GM19463 (cell line): Measurements from ENCODE around the gene TMEM218.

Source experiments
- ATAC-seq: cut with Tn5 transposase; IDR thresholded peaks from one replicate; pipeline ENCODE4 v1.9.1; 2021; ENCODE audit warnings: mild to moderate bottlenecking, moderate library complexity; ENCODE audit not compliant: unreplicated experiment

Gene TMEM218

DNA sequence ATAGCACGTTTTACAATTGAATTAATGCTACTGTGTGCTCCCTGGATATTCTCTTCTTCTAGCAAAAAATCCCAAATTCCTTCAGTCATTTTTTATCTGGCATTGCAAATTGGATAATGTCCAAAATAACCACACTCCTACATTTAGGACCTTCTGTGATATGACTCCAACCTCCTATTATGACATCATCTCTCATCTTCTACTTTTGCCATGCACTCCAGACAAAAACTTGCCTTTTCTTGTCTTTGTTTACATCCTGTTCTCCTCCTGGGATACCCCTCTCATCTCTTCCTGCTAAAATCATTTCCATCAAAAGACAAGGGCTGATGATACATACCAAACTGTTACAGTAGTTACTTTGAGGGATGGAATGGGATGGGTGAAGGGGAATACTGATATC is 20.6 kb upstream of the TMEM218 start:
- ATAC-seq = no peak

- no peak for ATAC-seq
These were observed 18.0 kb upstream of the TMEM218 start for GRCh38 chr11:125129316-125129993.

DNA sequence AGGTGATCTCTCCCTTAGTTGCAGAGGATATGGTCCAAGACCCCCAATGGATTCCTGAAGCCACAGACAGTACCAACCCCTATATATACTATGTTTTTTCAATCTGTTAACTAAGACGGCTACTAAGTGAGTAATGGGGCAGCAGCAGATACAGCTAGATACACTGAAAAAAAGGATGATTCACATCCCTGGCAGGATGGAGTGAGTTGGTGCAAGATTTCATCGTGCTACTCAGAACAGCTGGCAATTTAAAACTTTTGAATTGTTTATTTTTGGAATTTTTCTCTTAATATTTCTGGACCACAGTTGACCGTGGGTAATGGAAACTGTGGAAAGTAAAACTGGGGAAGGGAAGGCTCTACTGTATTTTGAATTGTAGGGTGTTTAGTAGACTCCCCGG is 17.0 kb upstream of the TMEM218 start:
- no peak for ATAC-seq

DNA sequence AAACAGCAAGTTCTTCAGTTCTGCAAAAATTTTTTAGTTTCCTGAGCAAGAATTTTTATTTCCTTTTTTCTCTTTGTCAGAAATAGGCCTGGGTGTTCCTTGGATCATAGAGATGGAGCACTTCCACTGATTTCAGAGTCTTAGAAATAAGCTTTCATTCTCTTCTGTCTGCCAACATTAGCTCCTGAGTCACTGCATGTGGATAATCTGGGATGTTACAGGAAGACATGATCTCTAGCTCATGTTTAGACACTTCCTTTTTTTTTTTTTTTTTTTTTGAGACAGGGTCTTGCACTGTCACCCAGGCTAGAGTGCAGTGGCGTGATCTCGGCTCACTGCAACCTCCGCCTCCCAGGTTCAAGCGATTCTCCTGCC is 13.2 kb upstream of the TMEM218 start:
- no peak for ATAC-seq

DNA sequence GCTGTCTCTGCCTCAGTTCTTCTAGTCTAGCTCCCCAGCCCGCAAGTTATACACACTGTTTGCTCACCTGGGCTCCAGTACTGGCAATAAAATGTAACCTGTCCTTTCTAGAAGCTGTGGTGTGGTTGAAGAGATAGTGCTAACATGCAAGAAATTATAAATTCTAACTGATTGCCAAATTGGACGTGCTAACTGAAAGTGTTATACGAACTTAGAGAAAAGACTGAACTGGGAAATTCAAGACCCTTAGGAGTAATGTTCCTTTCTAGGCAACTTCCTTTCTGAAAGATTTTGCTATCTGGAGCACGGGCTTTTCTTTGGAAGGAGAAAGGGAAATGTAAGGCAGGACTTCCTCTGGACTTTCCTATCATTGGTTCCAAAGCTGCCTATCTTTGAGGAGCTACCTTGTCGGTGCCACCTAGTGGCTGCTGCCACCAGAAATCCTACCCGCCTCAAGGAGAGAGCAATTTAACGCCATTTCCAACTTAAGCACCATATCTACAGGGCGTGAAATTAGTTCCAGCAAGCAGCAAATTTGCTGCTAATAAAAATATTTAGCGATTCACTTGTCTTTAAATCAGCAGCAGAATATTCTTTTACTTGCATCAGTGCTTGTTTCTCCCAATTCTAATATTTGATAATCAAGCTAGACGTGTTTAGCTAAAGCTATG is 12.7 kb upstream of the TMEM218 start:
- ATAC-seq = no peak

GRCh38 chr11:125123194-125123946 is 11.9 kb upstream of the TMEM218 start:
- no peak for ATAC-seq

GRCh38 chr11:125117429-125117828 is 6.0 kb upstream of the TMEM218 start:
- no peak for ATAC-seq

GRCh38 chr11:125114518-125114917 is 3.1 kb upstream of the TMEM218 start:
- ATAC-seq = no peak

- ATAC-seq = no peak
These were observed 780 bp upstream of the TMEM218 start for GRCh38 chr11:125112208-125112604.

GRCh38 chr11:125111001-125111342 is 454 bp downstream of the TMEM218 start:
- ATAC-seq = no peak

DNA sequence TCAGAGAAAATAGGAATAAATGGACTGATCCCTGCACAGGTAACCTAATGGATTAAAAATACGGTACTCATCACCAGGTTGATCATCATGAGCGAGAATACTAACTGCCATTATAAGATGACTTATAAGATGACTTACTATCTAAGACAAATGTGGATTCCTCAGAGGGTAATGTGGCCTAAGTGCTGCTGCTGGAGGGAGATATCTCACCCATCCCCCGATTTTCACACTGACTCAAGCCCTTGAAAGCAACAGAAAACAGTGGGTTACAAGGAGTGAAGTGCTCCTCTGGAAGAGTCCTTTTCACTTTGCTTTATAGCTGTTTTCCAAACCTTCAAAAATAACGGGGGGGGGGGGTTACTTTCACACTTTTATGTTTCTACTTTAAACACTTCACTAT is 920 bp downstream of the TMEM218 start:
- no peak for ATAC-seq

GRCh38 chr11:125108469-125108868 is 3.0 kb downstream of the TMEM218 start:
- no peak for ATAC-seq

DNA sequence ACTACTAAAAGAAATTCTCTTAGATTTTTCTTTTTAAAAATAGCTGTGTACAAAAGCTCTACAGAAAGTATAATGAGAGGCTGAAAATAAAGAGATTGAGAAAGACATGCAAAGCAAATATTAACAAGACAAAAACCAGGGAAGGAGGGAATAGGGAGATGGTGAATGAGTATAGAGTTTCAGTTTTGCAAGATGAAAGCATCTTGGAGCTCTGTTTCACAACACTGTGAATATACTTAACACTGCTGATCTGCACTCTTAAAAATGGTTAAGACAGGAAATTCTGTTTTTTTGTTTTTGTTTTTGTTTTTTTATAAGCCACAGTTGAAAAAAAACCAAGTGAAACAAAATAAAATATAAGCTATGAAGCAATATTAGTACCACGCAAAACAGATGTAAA is 5.5 kb downstream of the TMEM218 start:
- ATAC-seq = no peak

DNA sequence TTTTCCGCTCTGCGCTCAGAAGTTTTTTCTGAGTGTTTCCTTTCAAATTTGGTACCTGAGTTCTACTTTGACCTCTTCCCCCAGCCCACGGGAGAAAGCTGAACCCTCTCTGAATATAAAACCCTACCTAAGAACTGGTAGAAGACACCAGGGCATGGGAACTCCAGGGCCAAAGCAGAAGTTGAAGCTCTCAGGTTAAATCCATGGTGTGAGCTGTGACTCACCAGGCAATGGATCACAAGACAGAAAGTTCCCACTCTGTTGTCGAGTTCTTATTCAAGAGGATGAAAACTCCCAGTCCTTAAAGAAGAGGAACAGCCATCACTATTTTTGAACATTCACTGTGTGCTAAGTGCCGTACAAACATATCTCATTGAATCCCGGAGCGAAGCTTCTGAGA is 8.9 kb downstream of the TMEM218 start:
- ATAC-seq = no peak

DNA sequence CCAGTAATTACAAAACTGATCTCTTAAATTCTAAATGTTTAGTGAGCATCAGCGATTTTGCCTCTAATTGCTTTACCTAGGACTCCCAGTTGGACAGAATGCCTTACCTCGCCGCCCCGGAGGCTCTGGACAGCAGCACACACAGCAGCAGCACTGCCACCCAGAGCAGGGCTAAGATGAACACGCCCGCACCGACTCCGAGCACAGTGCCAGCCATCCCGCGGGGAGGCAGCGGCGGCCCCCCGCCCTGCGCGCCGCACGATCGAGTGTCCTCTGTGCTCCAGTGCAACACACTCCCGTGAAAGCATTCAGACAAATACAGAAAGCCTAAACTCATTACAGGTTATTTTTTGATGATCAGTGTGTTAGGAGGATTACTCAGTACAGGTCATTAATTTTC is 9.4 kb downstream of the TMEM218 start:
- no peak for ATAC-seq

- ATAC-seq = no peak
These were observed 9.8 kb downstream of the TMEM218 start for GRCh38 chr11:125101596-125101995.

DNA sequence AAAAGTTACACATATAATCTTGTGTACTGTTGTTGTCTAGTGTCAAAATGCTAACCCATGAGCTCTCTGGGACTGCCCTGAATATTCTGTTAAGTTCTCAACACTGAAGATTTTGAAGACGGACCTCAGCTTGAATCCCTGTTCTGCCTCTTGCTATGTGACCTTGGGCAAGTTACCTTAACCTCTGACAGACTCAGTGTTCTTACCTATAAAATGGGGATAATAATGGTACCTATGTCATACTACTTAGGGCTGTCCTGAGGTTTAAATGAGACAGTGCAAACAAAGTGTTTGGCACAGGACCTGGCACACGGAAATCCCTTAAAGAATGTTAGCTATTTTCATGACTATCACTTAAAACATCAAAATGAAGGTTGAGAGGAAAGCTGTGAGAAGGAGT is 11.3 kb downstream of the TMEM218 start:
- no peak for ATAC-seq

GRCh38 chr11:125094731-125095130 is 16.7 kb downstream of the TMEM218 start:
- no peak for ATAC-seq

DNA sequence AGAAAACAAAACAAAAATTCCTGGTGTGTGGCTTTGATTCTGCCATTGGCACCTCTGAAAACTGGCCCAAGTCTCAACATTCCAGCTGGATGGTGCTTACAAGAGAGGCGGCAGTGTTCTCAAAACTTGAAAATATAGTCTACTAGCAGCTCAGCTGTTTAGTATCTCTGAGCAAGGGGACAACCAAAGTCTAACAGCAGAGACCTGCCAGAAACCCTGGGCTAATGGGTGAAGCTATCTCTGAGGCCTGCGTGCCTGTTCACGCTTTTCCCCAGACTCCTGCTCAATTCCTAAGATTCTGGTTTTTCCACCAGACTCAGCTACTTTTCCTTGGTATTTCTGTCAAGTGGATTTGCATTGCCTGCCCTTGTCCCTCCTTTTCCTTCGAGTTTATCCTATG is 17.9 kb downstream of the TMEM218 start:
- no peak for ATAC-seq

DNA sequence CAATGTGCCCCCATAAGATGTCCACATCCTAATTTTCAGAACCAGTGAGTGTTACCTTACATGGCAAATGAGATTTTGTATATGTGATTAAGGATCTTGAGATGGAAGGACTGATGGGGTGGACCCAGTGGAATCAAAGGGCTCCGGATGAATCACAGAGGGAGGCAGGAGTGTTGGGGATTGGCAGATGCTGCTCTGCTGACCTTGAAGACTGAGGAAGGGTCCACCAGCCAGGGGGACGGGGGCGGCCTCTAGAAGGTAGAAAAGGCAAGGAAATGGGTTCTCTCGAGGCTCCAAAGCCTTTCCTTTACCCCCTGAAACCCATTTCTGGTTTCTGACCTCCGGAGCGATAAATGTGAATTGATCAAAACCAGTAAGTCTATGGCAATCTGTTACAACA is 18.8 kb downstream of the TMEM218 start:
- ATAC-seq = no peak

DNA sequence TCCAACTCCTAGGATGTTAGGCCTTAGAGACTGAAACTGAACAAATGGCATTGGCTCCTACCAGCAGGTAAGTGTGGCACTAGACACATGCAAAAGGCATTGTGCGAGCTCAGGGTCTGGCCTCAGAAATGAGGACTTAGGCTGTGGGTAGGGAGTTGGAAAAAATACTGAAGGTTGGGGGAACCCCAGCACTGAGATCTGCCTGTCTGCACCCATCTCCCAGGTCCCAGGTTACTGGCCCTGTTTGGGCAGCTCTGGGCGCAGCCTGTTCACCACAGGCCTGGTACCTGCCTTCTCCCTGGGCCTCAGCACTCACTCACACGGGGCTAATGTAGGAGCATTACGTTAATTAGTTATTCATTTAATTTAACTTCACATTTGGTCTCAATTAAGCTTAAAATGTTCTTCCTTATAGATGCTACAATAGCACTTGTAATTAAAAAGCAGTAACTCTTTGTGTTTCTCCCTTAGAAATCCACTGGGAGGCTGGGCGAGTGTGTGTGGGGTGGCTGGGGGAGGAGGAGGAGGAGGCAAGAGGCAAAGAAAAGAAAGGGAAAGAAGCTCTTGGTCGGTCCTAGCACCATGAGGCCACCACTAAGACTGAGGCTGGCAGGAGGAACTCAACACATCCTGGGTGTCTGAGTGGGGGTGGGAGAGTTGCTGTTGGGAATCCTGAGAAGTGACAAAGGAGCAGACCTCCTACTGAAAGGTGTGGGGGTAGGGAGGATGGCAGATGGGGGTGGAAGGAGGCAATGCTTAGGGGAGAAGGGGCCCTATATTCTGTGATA is 19.4 kb downstream of the TMEM218 start:
- ATAC-seq = no peak
